ENCODE data around the gene HEG1.

DNA sequence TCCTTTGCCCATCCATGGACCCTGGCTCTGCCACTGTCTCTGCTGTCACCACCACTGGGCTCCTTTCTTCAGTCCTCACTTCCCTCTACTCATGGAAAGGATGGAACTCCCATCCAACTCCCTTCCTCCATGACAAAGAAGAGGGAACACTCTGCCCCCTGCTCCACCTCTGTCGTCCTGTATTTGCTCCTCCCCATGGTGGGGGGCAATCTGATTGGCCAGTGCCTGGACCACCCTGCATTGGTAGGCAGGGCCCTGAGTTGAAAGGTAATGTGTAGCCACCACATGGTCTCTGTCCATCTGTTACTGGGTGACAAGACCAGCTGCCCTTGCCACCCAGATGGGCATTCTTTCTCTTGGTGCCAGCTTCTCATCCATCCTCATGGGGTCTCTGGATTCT lies 20.7 kb upstream of the HEG1 start:
- TF ChIP-seq, protein P1, sequence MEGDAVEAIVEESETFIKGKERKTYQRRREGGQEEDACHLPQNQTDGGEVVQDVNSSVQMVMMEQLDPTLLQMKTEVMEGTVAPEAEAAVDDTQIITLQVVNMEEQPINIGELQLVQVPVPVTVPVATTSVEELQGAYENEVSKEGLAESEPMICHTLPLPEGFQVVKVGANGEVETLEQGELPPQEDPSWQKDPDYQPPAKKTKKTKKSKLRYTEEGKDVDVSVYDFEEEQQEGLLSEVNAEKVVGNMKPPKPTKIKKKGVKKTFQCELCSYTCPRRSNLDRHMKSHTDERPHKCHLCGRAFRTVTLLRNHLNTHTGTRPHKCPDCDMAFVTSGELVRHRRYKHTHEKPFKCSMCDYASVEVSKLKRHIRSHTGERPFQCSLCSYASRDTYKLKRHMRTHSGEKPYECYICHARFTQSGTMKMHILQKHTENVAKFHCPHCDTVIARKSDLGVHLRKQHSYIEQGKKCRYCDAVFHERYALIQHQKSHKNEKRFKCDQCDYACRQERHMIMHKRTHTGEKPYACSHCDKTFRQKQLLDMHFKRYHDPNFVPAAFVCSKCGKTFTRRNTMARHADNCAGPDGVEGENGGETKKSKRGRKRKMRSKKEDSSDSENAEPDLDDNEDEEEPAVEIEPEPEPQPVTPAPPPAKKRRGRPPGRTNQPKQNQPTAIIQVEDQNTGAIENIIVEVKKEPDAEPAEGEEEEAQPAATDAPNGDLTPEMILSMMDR (IDR thresholded peaks at IDR 0.05): no peak
- no peak for TF ChIP-seq POLR2A (IDR thresholded peaks at IDR 0.05)

Measured in heart left ventricle (tissue), 13 donors.